Erythroblast (primary cell): ENCODE results near the gene PIP5K1B.

Experiments
- GATA1 ChIP-seq: IDR thresholded peaks from 2 replicates; pipeline ENCODE4 v1.6.1; 2011; ENCODE audit warnings: low read depth, mild to moderate bottlenecking, control low read depth, low read length, moderate library complexity
- POLR2A ChIP-seq: IDR thresholded peaks from 2 replicates; pipeline ENCODE4 v1.6.1; 2011; ENCODE audit warnings: mild to moderate bottlenecking, low read length

- TF ChIP-seq POLR2A (no peak), GATA1 (no peak)
These were observed 264.5 kb downstream of the PIP5K1B start for GRCh38 chr9:68969538-68969937.
